Ishikawa (cell line): ENCODE measurements around the gene MTRFR.

Source experiments
- CEBPB ChIP-seq: IDR thresholded peaks from 2 replicates; pipeline ENCODE4 v1.6.1; 2012
- CREB1 ChIP-seq: IDR thresholded peaks from 2 replicates; pipeline ENCODE4 v1.6.1; 2012; ENCODE audit warnings: low read depth
- EGR1 ChIP-seq: IDR thresholded peaks from 2 replicates; pipeline ENCODE4 v1.6.1; 2012
- EP300 ChIP-seq: IDR thresholded peaks from 2 replicates; pipeline ENCODE4 v1.6.1; 2012; ENCODE audit warnings: borderline replicate concordance
- FOXM1 ChIP-seq: IDR thresholded peaks from 2 replicates; pipeline ENCODE4 v1.6.1; 2012; ENCODE audit warnings: low read depth, borderline replicate concordance
- MAX ChIP-seq: IDR thresholded peaks from 2 replicates; pipeline ENCODE4 v1.6.1; 2012
- NFIC ChIP-seq: IDR thresholded peaks from 2 replicates; pipeline ENCODE4 v1.6.1; 2012
- RAD21 ChIP-seq: IDR thresholded peaks from 2 replicates; pipeline ENCODE4 v1.6.1; 2012; ENCODE audit warnings: low read depth
- REST ChIP-seq: IDR thresholded peaks from 2 replicates; pipeline ENCODE4 v1.6.1; 2012; ENCODE audit warnings: low read depth, mild to moderate bottlenecking
- TAF1 ChIP-seq: IDR thresholded peaks from 2 replicates; pipeline ENCODE4 v1.6.1; 2012; ENCODE audit warnings: low read depth, mild to moderate bottlenecking
- TCF12 ChIP-seq: IDR thresholded peaks from 2 replicates; pipeline ENCODE4 v1.6.1; 2012; ENCODE audit warnings: low read depth
- TEAD4 ChIP-seq: IDR thresholded peaks from 2 replicates; pipeline ENCODE4 v1.6.1; 2012
- USF1 ChIP-seq: IDR thresholded peaks from 2 replicates; pipeline ENCODE4 v1.6.1; 2012
- YY1 ChIP-seq: IDR thresholded peaks from 2 replicates; pipeline ENCODE4 v1.6.1; 2012; ENCODE audit warnings: low read depth

GRCh38 chr12:123264642-123265041 lies 31.4 kb downstream of the MTRFR start:
- no peak for TF ChIP-seq NFIC
- no peak for TF ChIP-seq REST
- TF ChIP-seq EGR1, result no peak
- TF ChIP-seq RAD21, result peak; percentile 9; the same call in 1 of the 2 replicates
- no peak for TF ChIP-seq CEBPB
- no peak for TF ChIP-seq TAF1
- no peak for TF ChIP-seq CREB1
- no peak for TF ChIP-seq YY1
- no peak for TF ChIP-seq MAX
- no peak for TF ChIP-seq EP300
- no peak for TF ChIP-seq FOXM1
- TF ChIP-seq USF1, result no peak
- TF ChIP-seq TCF12, result no peak
- TF ChIP-seq TEAD4, result no peak
